ENCODE results near the gene IL22RA2.

IL22RA2 gene

GRCh38 chr6:137193256-137194070, 20.0 kb upstream of the IL22RA2 start:
- no peak for DNase-seq

DNA sequence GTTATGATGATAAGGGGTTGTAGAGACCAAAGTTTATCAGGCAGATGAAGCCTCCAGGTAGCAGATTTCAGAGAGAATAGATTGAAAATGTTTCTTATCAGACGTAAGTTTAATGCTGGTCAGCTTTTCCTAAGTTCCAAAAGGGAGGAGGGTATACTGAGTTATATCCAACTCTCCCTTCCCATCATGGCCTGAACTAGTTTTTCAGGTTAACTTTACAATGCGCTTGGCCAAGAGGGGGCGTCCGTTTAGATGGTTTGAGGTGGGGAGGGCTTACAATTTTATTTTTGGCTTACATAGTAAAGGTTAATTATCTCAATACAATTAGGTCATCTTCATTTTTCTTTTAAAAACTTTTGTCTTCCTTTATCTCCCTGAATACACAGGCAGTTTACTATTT, 19.4 kb upstream of the IL22RA2 start:
- no peak for DNase-seq

GRCh38 chr6:137191670-137192069, 18.2 kb upstream of the IL22RA2 start:
- DNase-seq: no peak

GRCh38 chr6:137191236-137191635, 17.8 kb upstream of the IL22RA2 start:
- no peak for DNase-seq

DNA sequence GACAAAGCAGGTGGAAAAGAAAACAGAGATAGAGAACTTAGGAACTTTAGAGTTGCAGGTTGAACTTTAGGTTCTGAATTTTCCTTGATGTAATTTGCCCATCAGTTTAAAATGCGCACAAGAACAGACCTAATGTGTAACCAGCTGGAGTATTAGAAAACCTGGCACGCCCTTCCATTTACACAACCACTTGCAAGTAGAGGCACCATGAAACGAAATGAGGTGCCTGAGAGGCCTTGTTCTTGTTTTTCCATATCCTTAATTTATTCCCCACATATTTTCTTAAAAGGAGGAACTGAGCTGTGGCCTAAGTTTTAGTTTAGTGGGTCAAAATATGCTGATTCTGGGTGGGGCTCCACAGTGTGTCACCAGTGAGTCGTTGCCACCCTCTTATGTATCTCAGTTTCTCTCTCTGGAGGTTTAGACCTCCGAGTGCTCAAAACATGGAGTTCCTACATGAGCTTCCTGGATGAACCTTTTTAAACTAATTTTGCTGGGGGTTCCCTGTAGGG, 17.2 kb upstream of the IL22RA2 start:
- no peak for DNase-seq

DNA sequence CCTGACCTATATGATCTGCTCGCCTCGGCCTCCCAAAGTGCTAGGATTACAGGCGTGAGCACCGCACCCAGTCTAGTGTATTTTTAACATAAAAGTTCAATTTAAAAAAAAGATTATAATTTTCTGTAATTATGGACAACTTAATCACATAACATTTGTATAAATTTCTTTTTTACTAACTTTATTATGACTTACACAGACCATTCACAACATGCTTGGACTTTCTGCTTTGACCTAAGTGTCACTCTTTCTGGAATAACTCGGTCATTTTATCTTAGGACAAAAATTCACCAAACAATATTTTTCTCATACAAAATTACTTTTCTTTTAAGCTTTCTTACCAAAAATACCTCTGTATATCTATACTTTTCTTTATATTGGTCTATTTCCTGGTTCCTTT, 15.4 kb upstream of the IL22RA2 start:
- DNase-seq: no peak

DNA sequence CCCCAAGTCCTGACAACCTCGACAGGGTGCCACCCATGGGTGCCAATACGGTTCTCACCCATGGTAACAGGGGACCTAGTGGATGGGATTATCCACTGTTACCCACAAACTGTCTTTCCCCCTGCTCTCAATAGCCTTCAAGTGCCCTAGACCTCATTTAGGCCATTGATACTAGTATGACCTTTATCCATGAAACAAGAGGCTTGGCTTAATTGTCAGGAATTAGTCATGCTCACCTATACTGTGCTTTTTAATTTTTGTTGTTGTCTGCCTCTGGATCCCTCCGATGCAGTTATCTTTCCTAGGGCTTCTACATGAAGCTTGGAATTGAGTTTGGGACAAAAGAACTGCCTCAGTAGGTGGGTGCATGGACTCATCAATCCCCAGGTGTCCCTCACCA, 11.8 kb upstream of the IL22RA2 start:
- no peak for DNase-seq

GRCh38 chr6:137182654-137183073, 9.2 kb upstream of the IL22RA2 start:
- DNase-seq: no peak

GRCh38 chr6:137181891-137182653, 8.6 kb upstream of the IL22RA2 start:
- no peak for DNase-seq

- DNase-seq: no peak
Observed at GRCh38 chr6:137177611-137178010, 4.2 kb upstream of the IL22RA2 start.

GRCh38 chr6:137176729-137177128, 3.3 kb upstream of the IL22RA2 start:
- no peak for DNase-seq

DNA sequence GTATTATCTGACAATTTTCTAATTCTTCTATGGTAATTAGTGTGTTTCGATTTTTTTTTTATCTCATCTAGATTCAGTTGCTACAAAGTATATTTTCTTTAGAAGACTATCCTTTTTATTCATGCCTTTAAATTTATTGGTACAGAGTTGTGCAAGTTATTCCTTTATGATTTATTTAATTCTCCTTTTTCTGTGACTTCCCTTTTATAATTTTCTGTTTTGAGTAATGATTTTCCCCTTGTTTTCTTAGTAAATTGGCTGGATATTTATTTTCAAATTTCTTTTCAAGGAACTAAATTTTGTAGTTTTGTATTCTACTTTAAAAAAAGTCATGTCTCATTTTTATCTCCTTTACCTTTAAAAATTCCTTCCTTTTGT, 2.4 kb upstream of the IL22RA2 start:
- DNase-seq: no peak

DNA sequence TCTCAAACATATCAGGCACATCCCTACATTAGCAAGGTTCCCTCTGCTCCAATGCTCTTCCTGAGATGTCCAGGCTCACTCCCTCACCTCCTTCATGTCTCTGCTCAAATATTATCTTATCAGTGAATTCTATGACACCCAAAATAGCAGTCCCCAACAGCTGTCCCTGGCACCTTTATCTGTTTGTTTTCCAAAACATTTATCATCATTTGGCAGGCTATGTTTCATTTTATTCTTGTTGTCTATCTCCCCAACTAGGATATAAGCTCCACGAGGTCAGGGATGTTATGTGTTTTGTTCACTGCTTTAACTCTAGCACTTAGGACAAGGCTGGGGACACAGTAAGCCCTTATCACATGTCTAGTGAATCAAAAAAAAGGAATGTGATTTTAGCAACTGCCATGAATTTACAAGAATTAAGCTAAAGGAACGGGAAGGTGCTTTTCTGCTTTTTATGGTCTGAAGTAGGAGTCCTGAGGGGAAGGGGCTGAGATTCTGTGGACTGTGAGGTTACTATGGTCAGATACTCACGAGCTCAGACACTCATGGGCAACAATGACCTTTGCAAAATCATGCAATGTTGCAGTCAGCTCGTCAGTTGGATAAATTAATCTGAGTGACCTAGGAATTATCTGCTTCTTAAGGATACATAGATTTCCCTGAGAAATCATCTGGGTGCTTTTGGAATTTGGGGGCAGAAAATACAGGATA, 1.9 kb upstream of the IL22RA2 start:
- DNase-seq: no peak

GRCh38 chr6:137172734-137173431, 561 bp downstream of the IL22RA2 start:
- DNase-seq: no peak

DNA sequence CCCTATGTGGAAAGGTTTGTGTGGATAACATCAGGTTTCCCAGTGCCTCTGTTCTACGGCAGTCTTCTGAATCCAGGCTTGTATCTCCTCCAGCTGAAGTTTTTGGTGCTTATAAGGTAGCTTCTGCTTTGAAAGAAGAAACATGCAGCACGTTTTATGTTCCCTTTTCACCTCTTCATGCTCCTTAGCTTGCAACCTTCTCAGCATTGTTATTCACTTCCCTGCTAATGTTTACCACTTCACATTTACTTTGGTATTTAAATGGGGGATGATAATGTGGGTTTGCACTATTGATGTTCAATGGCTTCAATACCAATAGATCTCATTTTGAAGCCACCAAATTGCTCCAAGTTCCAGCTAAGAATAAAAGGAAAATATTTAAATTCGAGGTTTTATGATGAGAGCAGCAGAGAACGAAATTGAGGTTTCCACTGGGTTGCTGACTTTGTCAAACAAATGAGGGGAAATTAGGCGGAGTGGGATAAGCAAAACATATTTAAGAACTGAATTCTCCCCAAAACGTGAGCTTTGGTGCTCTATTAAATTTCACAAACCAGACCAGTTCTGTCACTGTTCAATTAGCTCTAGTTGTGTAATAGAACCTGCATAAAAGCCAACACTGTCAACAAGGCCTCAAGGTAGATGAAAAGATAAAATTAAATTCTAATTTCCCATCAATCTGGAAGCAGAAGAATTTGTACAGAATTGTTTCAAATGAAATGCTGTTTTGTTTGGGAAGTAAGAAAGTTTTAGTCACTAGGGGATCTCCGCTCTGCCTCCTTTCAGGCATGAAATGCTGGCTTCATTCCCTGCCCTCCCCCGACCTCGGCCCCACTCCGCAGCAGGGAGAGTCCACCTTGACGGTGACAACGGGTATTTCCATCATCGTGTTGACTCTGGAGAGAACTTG, 1.4 kb downstream of the IL22RA2 start:
- DNase-seq: no peak

- DNase-seq: no peak
Observed at GRCh38 chr6:137171053-137171374, 2.4 kb downstream of the IL22RA2 start.

GRCh38 chr6:137170266-137171052, 3.0 kb downstream of the IL22RA2 start:
- DNase-seq: no peak

- no peak for DNase-seq
Observed at GRCh38 chr6:137167702-137168377, 5.6 kb downstream of the IL22RA2 start.

GRCh38 chr6:137166247-137167098, 7.0 kb downstream of the IL22RA2 start:
- DNase-seq: no peak

Data from activated CD8-positive, alpha-beta memory T cell treated with anti-CD3 and anti-CD28 coated beads, Interleukin-2, amount 50 U/mL, for 48 hours (primary cell).